COR-L47 (cell line): ENCODE results near the gene CCDC6.
"Not testable (repeated sequence)": the region's sequence is repeated elsewhere in the genome, so short reads cannot be mapped to it uniquely, and the experiment has no call there.

Experiments
- DNase-seq: peaks from one replicate; lab custom pipeline; 2025; lab: John Stamatoyannopoulos, UW

The CCDC6 gene

DNA sequence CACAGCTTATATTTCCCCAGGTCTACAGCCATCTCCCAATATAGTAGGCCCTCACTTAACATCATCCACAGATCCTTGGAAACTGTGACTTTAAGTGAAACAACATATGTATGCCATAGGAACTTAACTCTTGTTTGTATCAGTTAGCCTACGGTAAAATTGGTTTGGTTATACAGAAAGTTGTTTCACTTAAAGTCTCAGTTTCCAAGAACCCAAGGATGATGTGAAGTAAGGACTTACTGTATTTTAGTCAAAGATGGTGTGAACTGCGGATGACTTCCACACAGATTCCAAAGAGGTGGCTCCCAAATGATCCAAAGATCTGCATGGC lies 96.7 kb downstream of the CCDC6 start:
- no peak for DNase-seq

DNA sequence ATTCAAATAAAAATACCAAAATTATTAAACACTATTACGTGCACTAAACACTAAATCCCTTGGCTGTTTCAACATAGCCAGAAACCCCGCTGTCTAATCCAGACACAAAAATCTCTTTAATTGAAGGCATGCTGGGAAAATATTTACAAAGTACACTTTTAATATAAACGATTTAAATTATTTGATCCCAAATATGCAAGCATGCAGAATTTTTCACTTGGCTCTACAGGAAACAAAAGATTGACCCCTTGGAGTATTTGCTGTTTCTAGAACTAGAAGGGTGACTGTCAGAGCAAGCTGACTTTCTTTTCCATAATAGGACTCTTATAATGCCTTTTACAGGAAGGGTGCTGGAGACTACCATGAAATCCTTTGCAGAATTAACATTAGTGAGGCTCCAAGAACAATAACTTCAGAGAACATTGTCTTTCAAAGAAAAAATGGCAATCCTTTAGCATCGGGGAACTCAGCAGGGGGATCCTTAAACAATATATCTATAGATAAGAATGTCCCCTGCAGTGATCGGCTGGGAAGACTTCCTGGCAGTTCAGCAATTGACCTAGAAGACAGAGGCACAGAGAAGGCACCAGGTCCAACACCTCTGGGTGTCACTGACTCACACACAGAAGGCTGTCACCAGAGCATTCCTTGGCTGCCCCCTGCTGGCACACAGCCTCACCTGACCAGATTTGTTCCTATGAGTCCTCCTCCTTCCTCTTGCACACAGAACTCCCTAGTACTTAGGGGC lies 97.3 kb downstream of the CCDC6 start:
- DNase-seq: peak; percentile 49

DNA sequence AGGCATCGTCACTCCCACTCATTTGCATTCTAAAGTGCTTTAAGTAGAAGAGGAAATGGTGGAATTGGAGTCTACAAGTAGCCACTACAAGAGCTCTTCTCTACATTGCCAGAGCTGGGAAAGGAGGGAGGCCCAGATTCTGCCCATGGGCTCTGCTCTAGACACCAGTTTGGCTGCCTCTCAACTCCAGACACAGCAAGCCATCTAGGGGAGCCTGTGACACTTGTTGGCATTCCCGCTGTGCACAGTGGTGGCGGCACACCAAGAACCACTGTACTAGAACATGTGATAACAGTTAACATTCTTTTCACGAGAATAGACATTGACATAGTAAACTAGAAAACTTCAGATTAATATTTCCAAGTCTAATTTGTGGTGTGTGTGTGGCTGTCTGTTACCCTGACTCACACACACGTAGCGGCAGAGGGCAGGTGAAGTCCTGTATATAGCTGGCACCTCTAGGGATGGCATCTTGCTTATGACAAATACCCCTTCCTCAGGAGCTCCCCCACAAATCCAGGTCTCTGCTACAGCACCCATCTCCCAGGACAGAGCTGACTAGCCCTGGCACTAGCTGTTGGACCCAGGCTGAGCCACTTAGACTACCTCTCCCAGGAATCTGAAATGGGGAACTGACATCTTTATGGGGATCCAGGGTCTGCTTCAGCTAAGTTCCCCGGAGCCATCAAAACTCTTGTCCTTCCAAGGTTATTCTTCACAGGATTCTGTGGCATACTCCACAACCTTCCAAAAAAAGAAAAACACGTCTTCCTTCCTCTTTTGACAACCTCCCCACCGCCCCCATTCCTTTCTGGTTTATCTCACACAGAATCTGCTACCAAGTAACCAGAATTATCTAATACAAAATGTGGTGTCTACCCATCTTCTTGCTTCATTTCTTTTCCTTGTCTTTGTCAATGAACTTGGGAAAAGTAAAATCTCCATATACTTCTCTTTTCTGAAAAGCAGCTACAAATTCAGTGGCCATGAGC lies 98.4 kb downstream of the CCDC6 start:
- DNase-seq: no peak

DNA sequence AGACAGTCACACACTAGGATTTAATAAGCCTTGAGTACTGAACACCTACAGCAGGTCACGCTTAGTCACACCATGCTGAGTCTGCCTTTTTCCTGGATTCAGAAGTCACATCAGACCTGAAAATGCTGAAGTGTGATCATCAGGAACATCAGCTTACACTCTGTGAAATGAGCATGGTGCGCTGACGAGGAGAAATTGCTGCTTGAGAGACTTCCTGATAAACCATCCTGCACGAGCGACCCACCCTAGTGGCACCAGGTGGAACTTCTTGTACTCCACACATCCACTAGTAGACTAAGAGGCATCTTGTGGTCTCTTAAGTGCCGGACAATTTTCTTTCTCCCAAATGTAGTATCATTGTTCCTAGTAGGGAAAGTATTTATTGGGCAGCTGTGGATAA lies 101.3 kb downstream of the CCDC6 start:
- peak; percentile 21 for DNase-seq

DNA sequence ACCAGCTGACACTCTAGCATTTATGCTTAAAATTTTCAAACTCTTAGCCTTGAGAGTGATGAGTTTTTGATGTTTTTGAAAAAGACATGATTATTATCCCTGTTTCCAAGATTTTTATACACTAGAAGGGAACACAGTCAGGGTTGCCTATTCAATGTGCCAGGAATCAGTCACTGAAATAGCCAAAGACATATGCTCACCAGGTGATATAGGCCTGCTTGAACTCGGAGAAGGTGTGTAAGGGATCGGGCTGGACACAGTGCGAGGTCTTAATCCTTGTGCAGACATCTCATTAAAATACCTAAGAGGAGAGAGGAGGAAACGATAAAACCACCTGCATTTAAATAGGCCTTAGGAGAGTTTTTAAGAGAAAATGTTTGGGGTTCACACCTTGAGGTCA lies 102.1 kb downstream of the CCDC6 start:
- no peak for DNase-seq

DNA sequence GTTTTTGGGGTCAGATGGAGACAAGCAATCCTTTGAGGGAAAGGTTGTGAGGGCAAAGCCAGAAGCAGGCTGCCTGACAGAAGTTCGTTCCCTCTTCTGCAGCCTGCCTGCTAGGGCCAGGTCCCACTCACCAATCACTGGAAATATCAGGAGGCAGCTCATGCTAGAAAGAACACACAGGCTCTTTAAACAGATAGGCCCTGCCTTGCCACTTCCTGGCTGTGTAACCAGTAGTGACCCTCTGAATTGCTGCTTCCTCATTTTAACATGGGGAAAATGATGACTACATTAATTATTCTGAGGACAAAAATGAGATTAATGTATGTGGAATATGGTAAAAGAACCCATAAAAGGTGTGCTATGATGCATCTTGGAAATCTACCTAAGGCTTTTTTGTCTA lies 102.6 kb downstream of the CCDC6 start:
- no peak for DNase-seq

DNA sequence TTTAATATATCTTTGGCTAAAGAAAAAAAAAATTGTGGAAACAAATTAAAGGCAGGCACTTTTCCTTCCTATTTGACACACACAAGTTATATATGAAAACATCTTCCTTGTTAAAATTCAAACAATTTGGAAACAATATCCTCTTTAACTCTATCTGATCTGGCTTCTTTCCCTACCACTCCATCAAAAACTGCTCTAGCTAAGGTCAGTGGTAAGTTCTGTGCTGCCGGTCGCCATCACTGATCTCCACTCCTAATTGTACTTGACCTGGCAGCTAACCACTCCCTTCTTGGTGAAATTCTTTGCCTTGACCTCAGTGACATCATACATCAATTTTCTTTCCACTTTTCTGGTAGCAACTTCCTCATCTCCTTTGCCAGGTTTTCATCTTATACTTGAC lies 105.2 kb downstream of the CCDC6 start:
- no peak for DNase-seq

DNA sequence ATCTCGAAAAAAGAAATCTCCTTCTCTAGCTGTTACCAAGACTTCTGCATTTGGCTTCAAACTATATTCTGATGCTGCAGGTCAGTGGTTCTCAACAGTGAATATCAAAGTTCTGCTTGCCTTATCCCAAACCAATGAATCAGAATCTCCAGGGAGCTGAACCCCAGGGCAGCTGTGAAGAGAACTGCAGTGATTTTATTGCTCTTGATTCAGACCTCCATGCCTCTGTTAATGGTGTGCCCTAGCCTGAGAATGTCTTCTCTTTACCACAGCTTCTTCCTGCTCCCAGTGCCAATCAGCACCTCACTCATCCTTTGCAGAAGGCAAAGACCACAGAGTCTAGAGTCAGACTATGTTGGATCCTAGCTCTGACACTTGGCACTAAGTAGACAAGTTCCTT lies 106.9 kb downstream of the CCDC6 start:
- no peak for DNase-seq

DNA sequence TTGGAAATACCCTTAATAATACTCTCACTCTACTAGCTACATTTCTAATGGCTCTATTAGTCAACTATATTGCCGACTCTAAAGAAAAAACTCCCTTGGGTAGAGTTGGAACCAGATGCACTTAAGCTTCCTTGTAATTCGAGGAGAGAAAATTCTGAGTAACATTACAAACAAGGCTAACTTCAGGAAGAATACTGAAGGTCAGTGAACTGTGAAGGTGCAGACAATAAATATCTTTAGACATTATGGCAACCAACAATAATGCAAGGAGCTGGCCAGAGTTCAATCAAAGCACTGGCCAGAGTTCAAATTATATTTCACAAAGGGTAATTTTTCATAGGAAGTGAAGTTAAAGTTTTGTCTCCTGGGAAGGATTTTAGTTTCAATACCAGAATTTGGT lies 112.4 kb downstream of the CCDC6 start:
- no peak for DNase-seq

DNA sequence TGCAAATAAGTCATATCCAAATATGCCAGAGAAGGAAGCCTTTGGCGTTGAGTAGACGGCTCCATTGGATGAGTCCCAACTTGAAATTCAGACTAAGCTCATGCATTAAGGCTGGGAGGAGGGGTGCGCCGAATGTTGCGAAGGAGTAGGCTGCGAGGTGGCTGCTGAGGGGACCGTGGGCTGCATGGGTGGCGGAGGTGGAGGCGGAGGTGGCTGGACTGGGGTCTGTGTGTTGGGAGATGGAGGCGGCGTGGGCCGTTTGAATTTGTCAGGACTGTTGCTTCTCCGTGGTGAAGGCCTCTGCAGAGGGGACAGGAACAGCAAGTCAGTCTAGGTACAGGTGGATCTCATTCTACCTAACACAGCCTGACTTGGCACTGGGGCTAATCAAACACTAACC lies 113.5 kb downstream of the CCDC6 start:
- no peak for DNase-seq

DNA sequence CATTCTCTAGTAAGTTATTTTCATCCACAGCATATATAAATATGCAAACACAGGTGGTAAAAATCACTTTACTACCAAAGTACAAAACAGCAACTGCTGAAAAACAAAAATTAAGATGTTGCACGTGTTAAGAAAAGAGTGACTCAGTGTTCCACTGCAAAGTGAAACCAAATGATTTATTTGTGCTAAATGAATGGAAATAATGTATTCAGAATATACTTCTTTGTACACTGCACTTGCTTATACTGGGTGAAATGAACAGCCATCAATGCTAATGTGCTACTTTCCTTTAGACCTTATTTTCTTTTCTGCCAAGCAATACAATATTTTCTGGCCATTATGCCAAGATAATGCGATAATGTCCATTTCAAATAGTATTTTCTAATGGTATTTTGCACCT lies 114.8 kb downstream of the CCDC6 start:
- no peak for DNase-seq

DNA sequence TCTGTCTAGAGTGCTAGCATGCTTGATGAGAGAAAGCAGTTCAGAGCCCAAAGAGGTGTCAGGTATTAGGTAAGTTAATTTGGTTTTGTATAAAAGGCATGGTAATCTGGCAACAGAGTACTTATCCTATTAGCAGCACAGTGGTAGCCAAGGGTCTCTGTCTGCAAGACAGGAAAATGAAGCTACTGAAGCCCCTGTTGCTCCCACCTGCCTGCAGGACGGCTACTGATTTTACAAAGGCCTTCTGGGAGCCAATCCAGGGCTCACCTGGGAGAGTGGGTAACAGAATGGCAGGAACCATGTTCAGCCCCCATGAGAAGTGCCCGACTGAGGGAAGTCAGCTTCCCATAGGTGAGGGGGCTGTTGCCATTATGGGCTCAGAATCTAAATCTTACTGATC lies 116.3 kb downstream of the CCDC6 start:
- DNase-seq: not testable (repeated sequence)

DNA sequence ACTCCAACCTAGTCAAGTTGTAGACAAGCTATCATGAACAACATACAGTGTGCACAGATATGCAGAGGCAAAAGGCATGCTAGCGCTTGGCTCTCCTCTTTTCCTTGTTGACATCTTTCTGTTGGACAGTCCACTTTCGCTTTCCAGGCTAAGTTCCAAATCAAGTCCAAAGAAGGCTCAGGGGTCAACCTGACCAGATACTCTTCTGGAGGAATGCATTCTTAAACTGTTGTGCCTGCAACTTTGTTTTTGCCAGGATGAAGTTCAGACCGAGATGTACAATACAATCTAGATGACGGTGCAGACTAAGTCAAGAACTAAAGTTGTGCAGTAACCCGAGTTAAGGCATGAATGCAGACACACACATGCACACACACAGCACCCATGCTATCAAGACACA lies 117.4 kb downstream of the CCDC6 start:
- DNase-seq: not testable (repeated sequence)

DNA sequence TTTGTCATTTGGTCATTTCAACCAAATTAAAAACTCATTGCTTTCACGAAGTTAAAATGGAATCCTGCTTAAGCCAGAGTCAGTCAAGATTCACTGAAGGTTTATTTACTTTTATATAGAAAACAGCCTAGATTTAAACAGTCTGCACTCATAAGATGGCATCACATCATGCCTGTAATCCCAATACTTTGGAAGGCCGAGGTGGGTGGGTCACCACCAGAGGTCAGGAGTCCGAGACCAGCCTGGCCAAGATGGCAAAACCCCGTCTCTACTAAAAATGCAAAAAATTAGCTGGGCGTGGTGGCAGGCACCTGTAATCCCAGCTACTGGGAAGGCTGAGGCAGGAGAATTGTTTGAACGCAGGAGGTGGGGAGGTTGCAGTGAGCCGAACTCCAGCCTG lies 119.3 kb downstream of the CCDC6 start:
- DNase-seq: not testable (repeated sequence)

DNA sequence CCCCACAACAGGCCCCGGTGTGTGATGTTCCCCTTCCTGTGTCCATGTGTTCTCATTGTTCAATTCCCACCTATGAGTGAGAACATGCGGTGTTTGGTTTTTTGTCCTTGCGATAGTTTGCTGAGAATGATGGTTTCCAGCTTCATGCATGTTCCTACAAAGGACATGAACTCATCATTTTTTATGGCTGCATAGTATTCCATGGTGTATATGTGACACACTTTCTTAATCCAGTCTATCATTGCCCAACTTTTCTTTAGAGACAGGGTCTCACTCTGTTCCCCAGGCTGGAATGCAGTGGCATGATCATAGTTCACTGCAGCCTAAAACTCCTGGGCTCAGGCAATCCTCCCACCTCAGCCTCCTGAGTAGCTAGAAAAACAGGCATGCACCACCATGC lies 120.9 kb downstream of the CCDC6 start:
- not testable (repeated sequence) for DNase-seq

DNA sequence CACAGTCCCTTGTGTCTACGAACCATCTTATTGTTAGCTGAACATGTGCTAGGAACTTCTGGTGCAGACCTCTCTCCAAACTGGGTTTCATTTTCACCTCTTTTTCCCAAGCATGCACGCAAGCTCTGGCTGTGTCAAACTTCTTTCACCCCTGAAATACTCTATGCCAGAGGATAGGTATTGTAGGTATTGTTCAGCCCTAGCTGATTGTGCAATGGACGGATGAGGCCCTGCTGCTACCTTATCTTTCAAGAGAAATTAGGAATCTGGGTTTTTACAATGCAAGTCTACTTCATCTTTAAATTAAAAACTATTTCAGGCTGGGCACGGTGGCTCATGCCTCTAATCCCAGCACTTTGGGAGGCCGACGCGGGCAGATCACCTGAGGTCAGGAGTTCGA lies 124.8 kb downstream of the CCDC6 start:
- no peak for DNase-seq

DNA sequence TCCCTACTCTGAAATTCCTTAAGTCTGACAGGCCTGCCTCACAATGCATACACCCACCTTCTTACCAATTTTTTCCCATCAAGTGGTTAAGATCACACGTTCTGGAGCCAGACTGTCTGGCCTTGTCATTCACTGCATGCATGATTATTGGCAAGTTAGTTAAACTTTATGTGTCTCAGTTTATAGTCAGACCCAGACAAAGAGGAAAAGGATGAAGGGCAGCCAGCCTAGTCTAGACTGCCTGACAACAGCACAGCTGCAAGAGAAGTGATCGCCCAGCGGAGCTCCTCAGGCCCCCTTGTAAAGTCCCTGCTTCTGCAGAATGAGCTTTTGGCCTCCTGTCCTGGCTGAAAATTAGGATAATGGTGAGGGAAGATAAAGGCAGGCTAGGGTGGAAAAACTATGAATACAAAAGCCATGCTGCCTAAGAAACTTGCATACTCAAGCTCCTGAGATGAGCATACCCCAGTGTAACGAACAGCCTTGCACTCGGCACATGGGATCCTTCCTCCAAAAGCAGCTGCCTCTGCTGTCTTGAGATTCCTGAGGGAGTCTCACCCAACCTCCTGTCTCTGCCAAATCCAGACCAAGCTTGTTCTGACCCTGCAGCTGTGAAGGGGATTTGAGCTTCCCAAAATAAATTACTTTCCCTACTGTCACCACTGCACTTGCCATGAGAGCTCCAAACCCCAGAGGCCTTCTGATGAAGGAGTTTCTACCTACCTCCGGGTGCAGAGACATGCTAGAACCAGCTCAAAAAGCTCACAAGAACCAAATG lies 126.4 kb downstream of the CCDC6 start:
- no peak for DNase-seq

DNA sequence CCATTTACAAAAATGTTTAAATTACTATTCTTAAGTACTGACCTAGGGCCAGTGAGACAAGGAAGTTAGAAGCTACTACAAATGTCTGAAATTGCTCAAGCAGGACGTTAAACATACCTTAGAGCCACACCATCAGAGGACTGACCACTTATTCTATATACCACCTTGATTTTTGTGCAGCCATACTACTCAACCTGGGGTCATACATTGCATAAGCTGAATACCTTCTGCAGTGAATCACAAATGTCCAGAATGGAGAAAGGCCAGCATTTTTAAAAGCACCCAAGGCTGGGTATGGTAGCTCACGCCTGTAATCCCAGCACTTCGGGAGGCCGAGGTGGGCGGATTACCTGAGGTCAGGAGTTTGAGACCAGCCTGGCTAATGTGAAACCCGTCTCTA lies 131.9 kb downstream of the CCDC6 start:
- DNase-seq: no peak

DNA sequence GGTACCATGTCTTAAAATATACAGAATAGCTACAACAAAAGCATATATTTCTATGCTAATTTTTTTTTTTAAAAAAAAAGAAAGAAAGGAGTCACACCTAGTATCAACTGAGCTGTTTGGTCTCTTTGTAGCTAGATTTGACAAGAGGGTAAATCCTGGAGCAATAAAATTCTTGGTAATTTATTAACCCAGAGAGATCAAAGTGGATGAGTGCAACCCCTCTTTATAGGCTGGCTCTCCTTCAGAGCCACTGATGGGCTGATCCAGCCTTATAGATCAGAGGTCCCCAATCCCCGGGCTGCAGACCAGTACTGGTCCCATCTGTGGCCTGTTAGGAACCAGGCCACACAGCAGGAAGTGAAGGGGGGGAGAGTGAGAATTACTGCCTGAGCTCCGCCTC lies 133.3 kb downstream of the CCDC6 start:
- DNase-seq: no peak

DNA sequence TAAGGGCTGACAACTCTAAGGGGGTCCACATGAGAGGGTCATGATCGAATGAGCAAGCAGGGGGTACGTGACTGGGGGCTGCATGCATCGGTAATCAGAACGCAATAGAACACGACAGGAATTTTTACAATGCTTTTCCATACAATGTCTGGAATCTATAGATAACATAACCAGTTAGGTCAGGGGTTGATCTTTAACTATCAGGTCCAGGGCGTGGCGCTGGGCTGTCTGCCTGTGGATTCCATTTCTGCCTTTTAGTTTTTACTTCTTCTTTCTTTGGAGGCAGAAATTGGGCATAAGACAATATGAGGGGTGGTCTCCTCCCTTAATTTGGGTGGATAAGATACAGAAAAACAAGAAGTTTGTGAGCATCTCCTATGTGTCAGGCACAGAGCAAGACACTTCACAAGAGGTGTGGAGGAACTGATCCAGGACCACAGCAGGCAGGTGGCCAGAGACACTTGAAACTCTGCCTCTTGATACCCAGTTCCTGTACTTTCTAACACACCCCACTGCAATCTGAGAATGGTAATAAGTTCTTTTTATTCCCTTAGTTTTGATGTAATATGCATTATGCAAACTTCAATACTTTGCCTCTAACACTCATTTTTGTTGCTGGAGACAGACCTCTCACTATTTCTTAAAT lies 135.1 kb downstream of the CCDC6 start:
- DNase-seq: no peak

DNA sequence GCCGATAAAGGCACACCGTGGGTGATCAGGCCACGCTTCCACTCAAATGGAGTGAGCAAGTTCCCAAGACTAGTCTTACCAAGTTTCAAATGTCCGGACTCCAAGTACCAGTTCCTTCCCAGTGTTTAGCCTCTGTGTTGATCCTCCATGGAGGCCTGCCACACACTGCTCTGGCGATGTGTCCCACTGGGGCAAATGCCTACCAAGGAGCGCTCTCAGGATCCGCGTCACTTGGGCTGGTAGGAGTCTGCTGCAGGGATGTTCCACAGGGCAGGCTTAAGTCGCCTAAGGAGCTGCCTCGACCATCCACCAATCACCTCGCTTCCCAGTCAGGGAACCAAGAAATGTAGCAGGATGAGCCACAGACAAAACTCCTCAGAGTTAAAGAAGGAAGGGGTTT lies 135.7 kb downstream of the CCDC6 start:
- DNase-seq: no peak

DNA sequence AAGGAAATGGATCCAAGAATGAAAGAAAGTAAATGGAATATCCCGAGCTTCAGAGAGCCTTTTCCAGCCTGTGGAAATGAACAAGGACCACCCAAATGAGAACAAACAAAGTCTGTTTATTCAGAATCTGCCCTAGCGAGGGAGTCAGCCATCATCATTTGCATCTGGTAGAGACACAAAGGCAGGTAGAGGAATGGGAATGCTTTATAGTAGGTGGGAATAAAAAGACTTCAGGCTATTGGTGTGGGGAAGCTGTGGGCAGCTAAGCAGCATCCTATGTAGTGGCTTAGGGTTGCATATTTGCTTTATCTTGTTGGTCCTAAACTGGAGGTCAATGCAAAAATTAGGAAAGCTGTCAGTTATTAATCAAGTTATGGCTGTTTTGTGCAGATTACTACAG lies 143.9 kb downstream of the CCDC6 start:
- no peak for DNase-seq
